Measurements from ENCODE around the gene ANKRD34B.
"Not testable (repeated sequence)": the region's sequence is repeated elsewhere in the genome, so short reads cannot be mapped to it uniquely, and the experiment has no call there.

ANKRD34B gene

DNA sequence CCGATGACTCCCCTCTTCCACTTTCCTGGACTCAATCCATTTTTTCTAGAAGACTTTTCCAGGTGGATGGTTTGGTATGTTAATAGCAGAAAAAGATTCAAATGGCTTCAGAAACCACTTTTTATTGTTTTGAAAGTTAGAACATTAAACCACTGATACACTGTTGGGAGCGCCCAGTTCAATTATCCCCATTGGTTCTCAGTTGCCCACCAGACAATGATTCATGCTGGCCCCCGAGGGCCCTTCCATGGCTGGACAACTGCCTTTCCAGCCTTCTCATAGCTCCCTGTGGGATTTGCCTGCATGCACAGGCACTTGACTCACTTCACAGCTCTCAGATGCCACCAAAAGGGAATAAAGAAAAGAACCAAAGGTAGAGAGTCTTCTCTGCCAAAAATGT lies 21.3 kb upstream of the ANKRD34B start:
- TF ChIP-seq, protein P1, sequence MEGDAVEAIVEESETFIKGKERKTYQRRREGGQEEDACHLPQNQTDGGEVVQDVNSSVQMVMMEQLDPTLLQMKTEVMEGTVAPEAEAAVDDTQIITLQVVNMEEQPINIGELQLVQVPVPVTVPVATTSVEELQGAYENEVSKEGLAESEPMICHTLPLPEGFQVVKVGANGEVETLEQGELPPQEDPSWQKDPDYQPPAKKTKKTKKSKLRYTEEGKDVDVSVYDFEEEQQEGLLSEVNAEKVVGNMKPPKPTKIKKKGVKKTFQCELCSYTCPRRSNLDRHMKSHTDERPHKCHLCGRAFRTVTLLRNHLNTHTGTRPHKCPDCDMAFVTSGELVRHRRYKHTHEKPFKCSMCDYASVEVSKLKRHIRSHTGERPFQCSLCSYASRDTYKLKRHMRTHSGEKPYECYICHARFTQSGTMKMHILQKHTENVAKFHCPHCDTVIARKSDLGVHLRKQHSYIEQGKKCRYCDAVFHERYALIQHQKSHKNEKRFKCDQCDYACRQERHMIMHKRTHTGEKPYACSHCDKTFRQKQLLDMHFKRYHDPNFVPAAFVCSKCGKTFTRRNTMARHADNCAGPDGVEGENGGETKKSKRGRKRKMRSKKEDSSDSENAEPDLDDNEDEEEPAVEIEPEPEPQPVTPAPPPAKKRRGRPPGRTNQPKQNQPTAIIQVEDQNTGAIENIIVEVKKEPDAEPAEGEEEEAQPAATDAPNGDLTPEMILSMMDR (conservative IDR thresholded peaks at IDR 0.05; ENCODE audit: low read length), result no peak
- H3K4me3 ChIP-seq (ENCODE audit: low read length), result no peak overlapping the region
- DNase-seq (ENCODE audit: low read depth), result no peak

DNA sequence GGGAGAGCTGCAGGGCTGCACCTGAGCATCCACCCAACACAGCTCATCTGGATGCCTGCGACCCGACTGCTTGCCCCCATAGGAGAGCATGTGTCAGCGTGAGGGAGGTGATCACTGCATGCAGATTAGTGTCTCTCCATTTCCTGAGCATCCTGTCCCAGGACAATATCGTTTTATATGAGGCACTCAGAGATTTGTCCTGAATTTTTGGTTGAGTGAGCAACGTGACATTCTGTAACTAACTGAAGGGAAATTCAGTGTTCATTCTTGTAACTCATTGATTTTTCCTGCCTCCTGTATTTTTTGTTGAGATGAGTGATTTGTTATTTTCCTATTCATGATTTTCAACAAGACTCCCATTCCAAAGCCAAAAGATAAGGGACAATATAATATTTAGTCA lies 20.7 kb upstream of the ANKRD34B start:
- H3K4me3 ChIP-seq (ENCODE audit: low read length), result no peak overlapping the region
- TF ChIP-seq, protein P1 (conservative IDR thresholded peaks at IDR 0.05; ENCODE audit: low read length), result no peak
- DNase-seq (ENCODE audit: low read depth), result no peak

DNA sequence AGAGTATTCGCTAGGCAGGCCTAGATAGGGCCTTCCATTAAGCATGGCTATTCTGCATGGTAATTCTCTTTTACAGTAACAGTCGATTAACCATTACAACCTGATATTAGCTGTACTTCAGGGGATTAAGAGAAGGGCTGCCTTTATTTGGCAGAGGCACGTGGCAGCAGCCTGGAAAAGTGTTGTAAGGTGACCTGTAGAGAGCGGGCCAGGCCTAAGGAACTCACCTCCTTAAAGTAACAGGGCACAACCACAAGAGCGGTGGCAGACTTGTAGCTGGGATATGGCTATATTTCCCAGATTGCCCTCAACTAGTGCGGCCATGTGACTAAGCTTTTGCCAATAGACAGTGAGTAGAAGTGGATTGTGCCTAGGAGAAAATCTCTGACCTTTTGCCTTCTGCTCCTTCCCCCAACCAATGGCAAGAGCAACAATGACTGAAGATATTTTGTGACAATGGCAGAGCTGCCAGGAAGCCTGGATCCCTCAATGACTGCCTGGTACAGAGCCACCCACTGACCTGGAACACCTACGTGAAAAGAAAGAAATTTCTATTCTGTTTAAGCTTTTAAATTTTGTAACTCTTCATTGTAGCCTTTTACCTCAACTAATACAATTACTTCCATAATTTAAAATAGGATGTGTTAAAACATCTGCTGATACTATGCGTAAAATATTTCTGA lies 18.9 kb upstream of the ANKRD34B start:
- no peak for DNase-seq (ENCODE audit: low read depth)
- H3K4me3 ChIP-seq (ENCODE audit: low read length), result no peak overlapping the region
- TF ChIP-seq, protein P1 (conservative IDR thresholded peaks at IDR 0.05; ENCODE audit: low read length), result no peak

DNA sequence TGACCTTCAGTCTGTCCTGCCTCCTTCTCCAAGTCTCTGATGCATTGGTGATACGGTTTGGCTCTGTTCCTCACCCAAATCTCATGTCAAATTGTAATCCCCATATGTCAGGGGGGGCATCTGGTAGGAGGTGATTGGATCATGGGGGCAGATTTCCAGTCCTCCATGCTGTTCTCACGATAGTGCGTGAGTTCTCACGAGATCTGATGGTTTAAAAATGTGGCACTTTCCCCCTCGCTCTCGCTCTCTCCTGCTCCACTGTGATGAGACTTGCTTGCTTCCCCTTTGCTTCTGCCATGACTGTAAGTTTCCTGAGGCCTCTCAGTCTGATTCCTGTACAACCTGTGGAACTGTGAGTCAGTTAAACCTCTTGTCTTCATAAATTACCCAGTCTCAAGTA lies 14.7 kb upstream of the ANKRD34B start:
- DNase-seq (ENCODE audit: low read depth), result no peak
- H3K4me3 ChIP-seq (ENCODE audit: low read length), result no peak overlapping the region
- TF ChIP-seq, protein P1 (conservative IDR thresholded peaks at IDR 0.05; ENCODE audit: low read length), result no peak

DNA sequence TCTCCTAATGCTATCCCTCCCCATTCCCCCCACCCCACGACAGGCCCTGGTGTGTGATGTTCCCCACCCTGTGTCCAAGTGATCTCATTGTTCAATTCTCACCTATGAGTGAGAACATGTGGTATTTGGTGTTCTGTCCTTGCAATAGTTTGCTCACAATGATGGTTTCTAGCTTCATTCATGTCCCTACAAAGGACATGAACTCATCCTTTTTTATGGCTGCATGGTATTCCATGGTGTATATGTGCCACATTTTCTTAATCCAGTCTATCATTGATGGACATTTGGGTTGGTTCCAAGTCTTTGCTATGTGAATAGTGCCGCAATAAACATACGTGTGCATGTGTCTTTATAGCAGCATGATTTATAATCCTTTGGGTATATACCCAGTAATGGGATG lies 10.2 kb upstream of the ANKRD34B start:
- DNase-seq (ENCODE audit: low read depth); H3K4me3 ChIP-seq (ENCODE audit: low read length): not testable (repeated sequence)

DNA sequence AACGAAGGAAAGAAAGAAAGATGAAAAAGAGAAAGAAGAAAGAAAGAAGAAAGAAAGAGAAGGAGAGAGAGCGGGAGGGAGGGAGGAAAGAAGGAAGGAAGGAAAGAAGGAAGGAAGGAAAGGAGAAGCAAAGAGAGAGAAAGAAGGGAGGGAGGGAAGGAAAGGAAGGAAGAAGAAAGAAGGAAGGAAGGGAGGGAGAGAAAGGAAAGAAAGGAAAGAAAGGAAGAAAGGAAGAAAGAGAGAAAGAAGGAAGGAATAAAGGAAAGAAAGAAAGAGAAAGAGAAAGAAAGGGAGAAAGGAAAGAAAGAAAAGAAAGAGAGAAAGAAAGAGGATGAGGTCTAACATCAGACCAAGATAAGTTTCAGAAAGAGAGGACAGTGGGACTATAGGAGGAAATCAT lies 9.0 kb upstream of the ANKRD34B start:
- no peak for DNase-seq (ENCODE audit: low read depth)
- TF ChIP-seq, protein P1 (conservative IDR thresholded peaks at IDR 0.05; ENCODE audit: low read length), result no peak
- no peak overlapping the region for H3K4me3 ChIP-seq (ENCODE audit: low read length)

DNA sequence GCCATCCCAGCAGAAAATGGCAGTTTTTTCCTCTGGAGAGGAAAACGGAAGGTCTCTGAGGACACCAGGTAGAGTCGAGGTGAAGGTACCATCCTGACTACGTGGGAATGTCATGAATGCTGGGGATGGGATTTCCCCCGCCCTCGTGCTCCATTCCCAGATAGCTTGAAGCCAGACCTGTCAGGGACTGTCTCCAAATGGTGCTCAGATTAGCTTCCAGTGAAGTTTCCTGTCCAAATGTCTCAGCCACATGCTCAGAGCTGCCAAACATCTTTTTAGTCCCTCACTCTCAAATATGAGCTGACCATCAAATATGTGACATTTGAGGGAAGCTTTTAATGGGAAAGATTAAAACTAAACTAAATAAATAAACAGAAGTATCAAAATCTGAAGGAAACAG lies 7.6 kb upstream of the ANKRD34B start:
- no peak for DNase-seq (ENCODE audit: low read depth)
- TF ChIP-seq, protein P1 (conservative IDR thresholded peaks at IDR 0.05; ENCODE audit: low read length), result no peak
- H3K4me3 ChIP-seq (ENCODE audit: low read length), result no peak overlapping the region

DNA sequence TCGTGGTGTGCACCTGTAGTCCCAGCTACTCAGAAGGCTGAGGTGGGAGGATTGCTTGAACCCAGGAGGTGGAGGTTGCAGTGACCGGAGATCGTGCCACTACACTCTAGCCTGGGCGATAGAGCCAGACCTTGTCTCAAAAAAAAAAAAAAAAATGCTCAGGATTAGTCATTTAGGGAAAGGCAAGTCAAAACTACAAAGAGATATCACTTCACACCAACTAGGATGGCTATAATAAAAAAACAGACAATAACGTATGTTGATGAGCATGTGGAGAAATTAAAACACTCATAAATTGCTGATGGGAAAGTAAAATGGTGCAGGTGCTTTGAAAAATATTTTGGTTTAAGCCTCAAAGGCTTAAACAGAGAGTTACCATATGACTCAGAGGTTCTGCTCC lies 6.3 kb upstream of the ANKRD34B start:
- no peak overlapping the region for H3K4me3 ChIP-seq (ENCODE audit: low read length)
- TF ChIP-seq, protein P1 (conservative IDR thresholded peaks at IDR 0.05; ENCODE audit: low read length), result no peak
- no peak for DNase-seq (ENCODE audit: low read depth)

Measured in AG10803 (cell line).